Measurements from ENCODE around the gene EFNB3.

The EFNB3 gene

GRCh38 chr17:7747635-7748071 lies 42.7 kb downstream of the EFNB3 start:
- H3K36me3 ChIP-seq (ENCODE audit: insufficient read depth, insufficient read length, low read length), result no peaks in the 10 kb centered on the region
- H3K9me3 ChIP-seq (ENCODE audit: insufficient read depth, low read length), result no peaks in the 10 kb centered on the region
- TF ChIP-seq ZNF274 (IDR thresholded peaks at IDR 0.05; ENCODE audit: low read depth, low read length) (no peak), SUZ12 (IDR thresholded peaks at IDR 0.05; ENCODE audit: extremely low read depth, insufficient read depth, insufficient read length) (no peak), YY1 (IDR thresholded peaks at IDR 0.05; ENCODE audit: insufficient read depth, insufficient read length) (no peak)
- H3K4me3 ChIP-seq (ENCODE audit: insufficient read length, low read depth), result no peak overlapping the region
- H3K27me3 ChIP-seq (ENCODE audit: insufficient read depth, insufficient read length), result no peaks in the 10 kb centered on the region
- H3K4me1 ChIP-seq (ENCODE audit: insufficient read depth, insufficient read length), result no peaks in the 10 kb centered on the region
- no peak for DNase-seq (ENCODE audit: low read depth, low spot score)
- no peak overlapping the region for H3K9ac ChIP-seq (ENCODE audit: insufficient read length, low read depth)

- Histone ChIP-seq H3K4me3 (ENCODE audit: insufficient read length, low read depth) (no peak overlapping the region), H3K27me3 (ENCODE audit: insufficient read depth, insufficient read length) (no peaks in the 10 kb centered on the region)
- TF ChIP-seq ZNF274 (IDR thresholded peaks at IDR 0.05; ENCODE audit: low read depth, low read length) (no peak), YY1 (IDR thresholded peaks at IDR 0.05; ENCODE audit: insufficient read depth, insufficient read length) (no peak), SUZ12 (IDR thresholded peaks at IDR 0.05; ENCODE audit: extremely low read depth, insufficient read depth, insufficient read length) (no peak)
Observed at GRCh38 chr17:7748076-7748775, 43.2 kb downstream of the EFNB3 start.

GRCh38 chr17:7750321-7750821 lies 45.4 kb downstream of the EFNB3 start:
- DNase-seq (ENCODE audit: low read depth, low spot score), result no peak
- TF ChIP-seq YY1 (IDR thresholded peaks at IDR 0.05; ENCODE audit: insufficient read depth, insufficient read length) (no peak), SUZ12 (IDR thresholded peaks at IDR 0.05; ENCODE audit: extremely low read depth, insufficient read depth, insufficient read length) (no peak), ZNF274 (IDR thresholded peaks at IDR 0.05; ENCODE audit: low read depth, low read length) (no peak)

More at GRCh38 chr17:7748076-7748775, 43.2 kb downstream of the EFNB3 start:
- no peaks in the 10 kb centered on the region for H3K4me1 ChIP-seq (ENCODE audit: insufficient read depth, insufficient read length)
- no peaks in the 10 kb centered on the region for H3K36me3 ChIP-seq (ENCODE audit: insufficient read depth, insufficient read length, low read length)
- no peaks in the 10 kb centered on the region for H3K9me3 ChIP-seq (ENCODE audit: insufficient read depth, low read length)
- H3K9ac ChIP-seq (ENCODE audit: insufficient read length, low read depth), result no peak overlapping the region
- DNase-seq (ENCODE audit: low read depth, low spot score), result no peak

GRCh38 chr17:7754656-7755055 lies 49.7 kb downstream of the EFNB3 start:
- Histone ChIP-seq H3K9me3 (ENCODE audit: insufficient read depth, low read length) (no peaks in the 10 kb centered on the region), H3K4me1 (ENCODE audit: insufficient read depth, insufficient read length) (no peaks in the 10 kb centered on the region), H3K36me3 (ENCODE audit: insufficient read depth, insufficient read length, low read length) (no peaks in the 10 kb centered on the region), H3K9ac (ENCODE audit: insufficient read length, low read depth) (no peak overlapping the region), H3K27me3 (ENCODE audit: insufficient read depth, insufficient read length) (no peaks in the 10 kb centered on the region), H3K4me3 (ENCODE audit: insufficient read length, low read depth) (no peak overlapping the region)
- no peak for TF ChIP-seq SUZ12 (IDR thresholded peaks at IDR 0.05; ENCODE audit: extremely low read depth, insufficient read depth, insufficient read length)
- TF ChIP-seq YY1 (IDR thresholded peaks at IDR 0.05; ENCODE audit: insufficient read depth, insufficient read length), result no peak
- no peak for TF ChIP-seq ZNF274 (IDR thresholded peaks at IDR 0.05; ENCODE audit: low read depth, low read length)
- no peak for DNase-seq (ENCODE audit: low read depth, low spot score)

More at GRCh38 chr17:7750321-7750821, 45.4 kb downstream of the EFNB3 start:
- no peak overlapping the region for H3K4me3 ChIP-seq (ENCODE audit: insufficient read length, low read depth)
- no peaks in the 10 kb centered on the region for H3K4me1 ChIP-seq (ENCODE audit: insufficient read depth, insufficient read length)
- no peak overlapping the region for H3K9ac ChIP-seq (ENCODE audit: insufficient read length, low read depth)
- H3K36me3 ChIP-seq (ENCODE audit: insufficient read depth, insufficient read length, low read length), result no peaks in the 10 kb centered on the region
- no peaks in the 10 kb centered on the region for H3K9me3 ChIP-seq (ENCODE audit: insufficient read depth, low read length)
- no peaks in the 10 kb centered on the region for H3K27me3 ChIP-seq (ENCODE audit: insufficient read depth, insufficient read length)

- Histone ChIP-seq H3K4me1 (ENCODE audit: insufficient read depth, insufficient read length) (no peaks in the 10 kb centered on the region), H3K27me3 (ENCODE audit: insufficient read depth, insufficient read length) (no peaks in the 10 kb centered on the region), H3K9me3 (ENCODE audit: insufficient read depth, low read length) (no peaks in the 10 kb centered on the region), H3K36me3 (ENCODE audit: insufficient read depth, insufficient read length, low read length) (no peaks in the 10 kb centered on the region), H3K4me3 (ENCODE audit: insufficient read length, low read depth) (no peak overlapping the region), H3K9ac (ENCODE audit: insufficient read length, low read depth) (no peak overlapping the region)
- DNase-seq (ENCODE audit: low read depth, low spot score), result no peak
- TF ChIP-seq SUZ12 (IDR thresholded peaks at IDR 0.05; ENCODE audit: extremely low read depth, insufficient read depth, insufficient read length) (no peak), ZNF274 (IDR thresholded peaks at IDR 0.05; ENCODE audit: low read depth, low read length) (no peak), YY1 (IDR thresholded peaks at IDR 0.05; ENCODE audit: insufficient read depth, insufficient read length) (no peak)
Observed at GRCh38 chr17:7755095-7755890, 50.3 kb downstream of the EFNB3 start.

- no peaks in the 10 kb centered on the region for H3K9me3 ChIP-seq (ENCODE audit: insufficient read depth, low read length)
- no peaks in the 10 kb centered on the region for H3K27me3 ChIP-seq (ENCODE audit: insufficient read depth, insufficient read length)
- no peak overlapping the region for H3K9ac ChIP-seq (ENCODE audit: insufficient read length, low read depth)
- no peak for DNase-seq (ENCODE audit: low read depth, low spot score)
- TF ChIP-seq ZNF274 (IDR thresholded peaks at IDR 0.05; ENCODE audit: low read depth, low read length), result no peak
- no peak for TF ChIP-seq YY1 (IDR thresholded peaks at IDR 0.05; ENCODE audit: insufficient read depth, insufficient read length)
- TF ChIP-seq SUZ12 (IDR thresholded peaks at IDR 0.05; ENCODE audit: extremely low read depth, insufficient read depth, insufficient read length), result no peak
- H3K36me3 ChIP-seq (ENCODE audit: insufficient read depth, insufficient read length, low read length), result no peaks in the 10 kb centered on the region
- no peak overlapping the region for H3K4me3 ChIP-seq (ENCODE audit: insufficient read length, low read depth)
- no peaks in the 10 kb centered on the region for H3K4me1 ChIP-seq (ENCODE audit: insufficient read depth, insufficient read length)
Observed at GRCh38 chr17:7756968-7757367, 52.0 kb downstream of the EFNB3 start.

All from NT2/D1 (cell line).